GM12891 (cell line): Measurements from ENCODE around the gene ZNF516.
A peak's percentile ranks its signal among the peaks of the same experiment; 100 is the strongest.

Experiments
- DNase-seq: peaks from one replicate; pipeline ENCODE4 v3.0.0; 2011; ENCODE audit warnings: low spot score; ENCODE audit not compliant: insufficient read length
- FAIRE-seq: peaks from 2 replicates; lab custom pipeline; 2011; peaks lifted over from hg19 to GRCh38; lab: Jason Lieb, UNC
- PAX5 ChIP-seq: IDR thresholded peaks from 2 replicates; pipeline ENCODE4 v1.6.1; 2011; ENCODE audit warnings: low read length, moderate library complexity, mild to moderate bottlenecking; ENCODE audit not compliant: insufficient read depth, severe bottlenecking
- POLR2A ChIP-seq: IDR thresholded peaks from 2 replicates; pipeline ENCODE4 v1.6.1; 2011; ENCODE audit warnings: low read depth, low read length, control low read depth
- POLR2AphosphoS5 ChIP-seq: IDR thresholded peaks from 2 replicates; pipeline ENCODE4 v1.6.1; 2011; ENCODE audit warnings: low read depth, low read length, control low read depth
- POU2F2 ChIP-seq: IDR thresholded peaks from 2 replicates; pipeline ENCODE4 v1.6.1; 2011; ENCODE audit warnings: low read depth, mild to moderate bottlenecking, control low read depth, low read length, moderate library complexity
- SPI1 ChIP-seq: IDR thresholded peaks from 2 replicates; pipeline ENCODE4 v1.6.1; 2011; ENCODE audit warnings: low read depth, low read length, control low read depth
- TAF1 ChIP-seq: IDR thresholded peaks from 2 replicates; pipeline ENCODE4 v1.6.1; 2011; ENCODE audit warnings: low read depth, low read length, control low read depth

ZNF516 gene

DNA sequence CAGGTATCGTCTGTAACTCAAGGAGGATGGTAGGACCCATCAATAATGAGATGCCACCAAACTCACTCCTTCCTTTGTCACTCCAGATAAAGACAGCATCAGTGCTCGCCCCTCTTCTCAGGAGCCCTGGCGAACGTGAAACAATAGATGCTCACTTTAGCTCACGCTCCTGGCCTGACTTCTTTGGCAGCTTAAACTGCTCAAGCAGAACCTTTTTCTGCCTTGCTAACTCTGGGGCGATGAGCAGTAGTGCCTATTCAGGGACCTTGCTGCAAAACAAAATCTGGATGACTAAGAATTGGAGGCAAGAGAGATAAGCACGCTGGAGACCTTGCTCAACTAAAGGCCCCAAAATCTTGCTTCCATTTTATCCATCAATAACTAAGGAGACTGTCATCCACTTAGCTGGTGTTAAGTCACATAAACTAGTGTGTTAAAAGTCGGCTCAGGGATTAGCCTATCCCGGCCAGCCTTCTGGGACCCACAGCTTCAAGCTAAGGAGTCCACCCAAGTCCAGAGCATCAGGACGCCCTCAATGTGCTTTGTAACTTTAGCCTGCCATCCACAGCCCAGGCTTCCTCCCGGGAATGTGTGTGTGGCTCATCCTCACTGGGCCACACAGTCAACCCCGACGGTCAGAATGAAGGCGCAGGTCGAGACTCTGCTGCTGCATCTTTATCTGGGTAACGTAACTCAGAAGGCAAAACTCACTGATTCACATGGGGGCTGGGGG, 38.9 kb downstream of the ZNF516 start:
- peak; percentile 87 for FAIRE-seq
- TF ChIP-seq SPI1 (no peak), PAX5 (peak; percentile 62)
- no peak for DNase-seq

DNA sequence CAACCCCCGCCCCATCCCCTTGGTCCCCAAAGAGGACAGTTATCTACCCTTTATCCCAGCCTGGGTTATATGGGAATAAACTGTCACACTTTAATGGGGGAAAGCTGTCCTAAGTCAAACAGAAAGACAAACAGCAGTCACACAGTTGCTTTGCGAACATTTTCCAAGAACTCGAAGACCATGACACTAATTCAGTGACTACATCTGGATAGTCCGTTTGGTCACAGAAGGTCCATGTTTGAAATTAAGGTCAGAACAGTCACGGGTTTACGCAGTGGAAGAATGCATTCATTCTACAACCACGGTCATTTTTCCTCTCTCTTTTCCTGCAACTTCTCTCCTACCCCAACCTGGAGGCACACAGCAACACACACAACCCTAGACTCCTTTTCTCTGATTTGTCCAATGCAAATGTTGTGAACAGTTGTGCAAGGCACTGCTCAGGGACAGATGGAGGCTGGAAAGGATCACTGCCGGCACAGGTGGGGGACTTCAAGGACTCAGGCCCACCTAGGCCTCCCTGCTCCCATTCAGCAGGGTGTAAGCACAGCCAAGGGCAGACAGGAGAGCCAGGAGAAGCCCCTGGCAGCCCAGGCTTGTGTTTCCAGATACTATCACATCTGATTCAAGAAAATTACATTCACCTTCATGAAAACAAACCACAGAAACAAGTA, 39.9 kb downstream of the ZNF516 start:
- peak; percentile 71 for FAIRE-seq
- DNase-seq = no peak
- TF ChIP-seq POU2F2 = no peak
- no peak for TF ChIP-seq POLR2AphosphoS5
- TF ChIP-seq POLR2A = no peak
- no peak for TF ChIP-seq TAF1
- no peak for TF ChIP-seq PAX5
- TF ChIP-seq SPI1 = no peak

DNA sequence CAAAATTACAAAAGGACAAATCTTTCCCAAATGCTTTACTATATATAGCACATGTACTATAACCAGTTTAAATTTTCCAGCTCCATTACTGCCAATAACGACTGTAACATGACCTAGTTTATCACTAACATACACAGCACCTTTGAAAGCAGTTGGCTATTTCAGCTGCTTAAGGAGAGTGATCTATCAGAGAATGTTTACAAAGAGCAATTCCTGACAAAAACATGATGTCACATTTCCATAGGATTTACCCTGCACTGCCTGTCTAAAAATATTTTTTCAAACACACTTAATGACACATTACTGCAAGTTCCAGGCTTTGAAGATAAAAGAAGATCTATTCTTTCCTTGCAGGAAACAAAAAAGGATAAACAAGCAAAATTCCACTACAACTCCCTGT, 40.6 kb downstream of the ZNF516 start:
- DNase-seq (no peak), FAIRE-seq (no peak)
- TF ChIP-seq POLR2AphosphoS5 (no peak), POU2F2 (no peak), POLR2A (no peak), PAX5 (no peak), SPI1 (no peak), TAF1 (no peak)

DNA sequence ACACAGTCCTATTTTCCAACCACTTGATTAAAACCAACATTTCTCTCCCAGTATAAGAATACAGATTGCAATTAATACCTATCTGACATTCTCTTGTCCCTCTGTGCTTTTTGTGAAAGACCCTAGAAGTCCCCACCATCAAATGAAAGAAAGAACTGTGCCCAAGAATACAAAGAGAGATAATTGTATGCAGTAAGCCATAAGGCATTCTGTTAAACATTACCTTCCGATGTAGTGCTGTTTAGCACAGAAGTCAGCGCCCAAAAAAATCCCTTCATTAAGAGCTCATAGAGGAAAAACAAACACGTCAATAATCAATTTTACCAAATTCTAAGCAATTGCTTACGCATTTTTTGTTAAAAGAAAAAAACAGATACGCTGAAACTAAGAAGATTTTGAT, 41.1 kb downstream of the ZNF516 start:
- no peak for TF ChIP-seq SPI1
- no peak for TF ChIP-seq POU2F2
- TF ChIP-seq PAX5 = no peak
- no peak for TF ChIP-seq TAF1
- TF ChIP-seq POLR2A = no peak
- TF ChIP-seq POLR2AphosphoS5 = no peak
- FAIRE-seq (no peak), DNase-seq (no peak)

DNA sequence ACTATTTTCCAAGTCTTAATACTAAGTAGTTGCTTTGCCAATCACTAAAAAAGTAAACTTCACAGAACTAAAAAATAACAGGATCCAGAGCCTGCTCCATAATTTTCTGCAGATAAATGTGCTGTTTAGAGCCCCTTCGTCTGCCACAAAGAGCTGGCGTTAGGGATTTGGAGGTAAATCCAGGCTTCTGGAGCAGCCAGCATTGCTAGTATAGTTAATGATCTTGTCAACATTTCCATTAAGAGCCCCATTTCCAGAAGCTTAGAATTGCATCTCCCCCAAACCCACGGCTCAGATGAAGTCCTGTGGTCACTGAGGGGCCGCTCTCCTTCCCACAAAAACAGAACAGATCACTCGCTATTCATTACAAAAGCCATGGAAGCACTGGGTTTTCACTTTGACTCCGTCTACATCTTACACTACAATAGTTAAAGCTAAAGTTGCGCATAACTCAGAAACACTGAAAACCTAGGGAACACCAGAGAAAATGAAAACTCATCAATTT, 41.9 kb downstream of the ZNF516 start:
- FAIRE-seq (peak; percentile 52), DNase-seq (no peak)
- TF ChIP-seq PAX5 (no peak), POU2F2 (no peak), POLR2A (no peak), POLR2AphosphoS5 (no peak), SPI1 (no peak), TAF1 (no peak)

- DNase-seq = no peak
Measured at GRCh38 chr18:76452357-76452756, 42.7 kb downstream of the ZNF516 start.

DNA sequence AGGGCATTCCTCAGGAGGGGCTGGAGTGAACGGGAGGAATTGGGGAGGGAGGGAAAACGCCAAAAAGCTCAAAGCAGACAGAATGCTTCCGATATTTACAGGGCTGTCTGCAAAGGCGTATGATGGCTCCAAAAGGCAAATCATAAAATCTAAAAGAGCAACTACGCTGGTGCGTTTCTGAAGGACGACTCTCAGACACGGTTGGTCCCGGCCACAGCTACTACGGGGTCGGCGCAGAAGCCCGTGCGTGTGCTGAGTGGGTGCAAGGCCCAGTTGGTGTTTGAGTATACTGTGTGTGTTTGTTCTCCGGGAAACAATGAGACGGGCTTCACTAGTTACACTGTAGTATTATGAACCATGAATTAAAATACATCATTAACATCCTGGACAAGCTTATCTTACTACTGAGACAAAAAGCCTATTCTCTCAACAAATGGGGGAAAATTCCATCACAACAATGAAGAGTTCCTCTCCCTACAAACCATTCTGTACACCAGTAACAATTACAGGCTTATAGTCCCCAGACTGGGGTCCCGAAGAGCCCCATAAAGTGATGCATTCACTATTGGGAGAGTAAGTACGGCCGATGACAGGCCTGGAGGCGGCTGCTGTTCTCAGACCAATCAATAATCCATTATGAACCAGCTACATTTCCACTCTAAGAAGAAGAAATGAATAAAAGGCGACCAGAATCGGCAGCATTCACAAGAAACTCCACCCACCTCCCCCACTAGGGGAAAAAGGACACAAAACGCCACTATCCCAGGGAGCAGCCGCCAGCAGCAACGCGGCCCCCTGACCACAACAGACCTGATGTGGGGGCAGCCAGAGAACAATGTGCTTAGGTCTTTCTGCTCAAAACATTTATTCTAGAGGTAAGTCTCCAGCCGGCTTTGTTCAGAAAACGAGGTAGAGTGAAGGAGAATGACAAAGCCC, 43.4 kb downstream of the ZNF516 start:
- DNase-seq (no peak), FAIRE-seq (peak; percentile 94)
- TF ChIP-seq SPI1 (no peak), POLR2AphosphoS5 (no peak), POU2F2 (no peak), POLR2A (no peak), TAF1 (no peak), PAX5 (no peak)

More at GRCh38 chr18:76452357-76452756, 42.7 kb downstream of the ZNF516 start:
- no peak for FAIRE-seq
- TF ChIP-seq POU2F2 (no peak), POLR2A (no peak), PAX5 (no peak), SPI1 (no peak), TAF1 (no peak)

- TF ChIP-seq POLR2A (peak; percentile 53), TAF1 (0 out of 2 replicates have a peak, but pooled peaks have one; percentile 29), POLR2AphosphoS5 (peak; percentile 72; the same call in 1 of the 2 replicates), POU2F2 (no peak; the same call in 1 of the 2 replicates)
- DNase-seq (no peak), FAIRE-seq (no peak)
Measured at GRCh38 chr18:76450452-76451395, 44.3 kb downstream of the ZNF516 start.

DNA sequence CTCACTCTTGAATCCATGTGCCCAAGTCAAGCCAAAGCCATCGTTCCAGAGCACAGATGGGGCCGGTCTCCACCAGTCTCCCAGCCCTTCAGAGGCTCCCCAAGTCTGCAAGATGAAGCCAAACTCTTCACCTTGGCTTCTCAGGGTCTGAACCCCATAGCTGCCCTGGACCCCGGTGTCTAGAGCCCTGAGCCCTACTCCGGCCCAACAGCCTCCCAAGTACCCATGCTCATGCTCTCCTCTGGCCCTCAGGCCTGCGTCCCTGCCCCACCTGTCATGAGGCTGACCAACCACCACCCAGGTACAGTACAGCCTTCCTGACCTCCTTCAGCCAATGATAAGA, 46.0 kb downstream of the ZNF516 start:
- FAIRE-seq (no peak), DNase-seq (no peak)
- no peak for TF ChIP-seq POLR2AphosphoS5
- TF ChIP-seq TAF1 = no peak
- no peak for TF ChIP-seq POLR2A
- TF ChIP-seq SPI1 = no peak
- no peak for TF ChIP-seq POU2F2
- TF ChIP-seq PAX5 = no peak
